OCI-LY7 (cell line): ENCODE results near the gene RBBP5.

Experiments used
- EZH2phosphoT487 ChIP-seq: fragments of 200-600 bp; sonication (generic); IDR thresholded peaks from 2 replicates; pipeline ENCODE4 v1.6.1; 2018; ENCODE audit warnings: low read depth, borderline replicate concordance, mild to moderate bottlenecking, mixed run types, antibody characterized with exemption, low read length, moderate library complexity, mixed read lengths
- TF ChIP-seq, protein P1 (sequence below): fragments of 200-600 bp; sonication (generic); conservative IDR thresholded peaks from 2 replicates; pipeline ENCODE4 v1.5.1; 2014; ENCODE audit warnings: mild to moderate bottlenecking, antibody characterized with exemption, low read length, moderate library complexity, mixed read lengths

DNA sequence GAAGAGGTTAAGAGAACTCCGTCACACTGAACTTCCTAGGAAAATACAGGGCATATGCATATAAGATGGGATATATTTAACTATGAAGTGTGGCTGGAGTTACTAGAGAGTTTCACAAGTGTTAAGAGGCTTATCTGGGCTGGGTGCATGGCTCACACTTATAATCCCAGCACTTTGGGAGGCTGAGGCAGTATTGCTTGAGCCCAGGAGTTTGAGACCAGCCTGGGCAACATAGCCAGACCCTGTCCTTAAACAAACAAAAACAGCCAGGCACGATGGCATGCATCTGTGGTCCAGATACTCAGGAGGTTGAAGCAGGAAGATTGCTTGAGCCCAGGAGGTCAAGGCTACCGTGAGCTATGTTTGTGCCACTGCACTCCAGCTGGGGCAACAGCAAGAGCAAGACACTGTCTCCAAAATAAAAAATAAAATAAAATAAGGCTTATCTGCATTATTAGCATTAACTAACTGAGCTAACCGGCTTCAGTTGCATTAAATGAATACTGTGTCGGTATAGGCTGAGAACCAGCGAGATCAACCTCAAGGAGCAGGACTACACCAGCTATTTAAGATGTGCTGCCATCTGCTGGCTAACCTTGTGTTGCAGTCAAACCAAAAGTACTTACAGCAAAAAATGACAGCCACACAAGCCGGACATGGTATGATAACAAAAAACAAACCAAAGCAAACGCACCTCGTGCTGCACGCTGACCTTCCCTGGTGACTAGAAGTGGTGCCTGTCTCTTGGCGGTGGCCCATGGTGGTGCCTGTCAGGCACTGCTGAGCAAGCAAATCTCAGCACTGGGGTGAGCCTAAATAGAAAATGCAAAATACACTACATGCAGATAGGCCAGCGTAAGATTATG lies 19.7 kb upstream of the RBBP5 start:
- TF ChIP-seq, protein P1, sequence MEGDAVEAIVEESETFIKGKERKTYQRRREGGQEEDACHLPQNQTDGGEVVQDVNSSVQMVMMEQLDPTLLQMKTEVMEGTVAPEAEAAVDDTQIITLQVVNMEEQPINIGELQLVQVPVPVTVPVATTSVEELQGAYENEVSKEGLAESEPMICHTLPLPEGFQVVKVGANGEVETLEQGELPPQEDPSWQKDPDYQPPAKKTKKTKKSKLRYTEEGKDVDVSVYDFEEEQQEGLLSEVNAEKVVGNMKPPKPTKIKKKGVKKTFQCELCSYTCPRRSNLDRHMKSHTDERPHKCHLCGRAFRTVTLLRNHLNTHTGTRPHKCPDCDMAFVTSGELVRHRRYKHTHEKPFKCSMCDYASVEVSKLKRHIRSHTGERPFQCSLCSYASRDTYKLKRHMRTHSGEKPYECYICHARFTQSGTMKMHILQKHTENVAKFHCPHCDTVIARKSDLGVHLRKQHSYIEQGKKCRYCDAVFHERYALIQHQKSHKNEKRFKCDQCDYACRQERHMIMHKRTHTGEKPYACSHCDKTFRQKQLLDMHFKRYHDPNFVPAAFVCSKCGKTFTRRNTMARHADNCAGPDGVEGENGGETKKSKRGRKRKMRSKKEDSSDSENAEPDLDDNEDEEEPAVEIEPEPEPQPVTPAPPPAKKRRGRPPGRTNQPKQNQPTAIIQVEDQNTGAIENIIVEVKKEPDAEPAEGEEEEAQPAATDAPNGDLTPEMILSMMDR: peak; percentile 94
- no peak for TF ChIP-seq EZH2phosphoT487
